Transverse colon (tissue), 4 donors: Measurements from ENCODE around the gene FAM193B. TPM values are rescaled to one million over a fixed set of nuclear protein-coding genes. Genes with fewer than 3 reads are reported as not detected.

ENCODE experiments used
- DNase-seq: peaks from one replicate; pipeline ENCODE4 v3.0.0-alpha.2; 2019
- H3K27ac ChIP-seq, 4 donors: fragments of 200-600 bp; sonication (generic); 2 replicates each; pipeline ENCODE4 v1.5.1; 2016 to 2018; ENCODE audit warnings: inconsistent platforms in 4 of 4
- H3K27me3 ChIP-seq: fragments of 200-600 bp; sonication (generic); 2 replicates; pipeline ENCODE4 v1.5.1; 2017; ENCODE audit warnings: inconsistent platforms
- H3K36me3 ChIP-seq, 4 donors: fragments of 200-600 bp; sonication (generic); 2 replicates each; pipeline ENCODE4 v1.5.1; 2017 to 2019; ENCODE audit warnings: inconsistent platforms in 4 of 4
- H3K4me1 ChIP-seq, 4 donors: fragments of 200-600 bp; sonication (generic); 2 replicates each; pipeline ENCODE4 v1.5.1; 2017 to 2020; ENCODE audit warnings: inconsistent platforms in 4 of 4
- H3K4me3 ChIP-seq, 4 donors: fragments of 200-600 bp; sonication (generic); 1 replicate in 1 of 4; 2 replicates in 3 of 4; pipeline versions ENCODE4 v1.5.1 to v1.6.1; 2017 to 2019; ENCODE audit warnings: inconsistent platforms in 4 of 4
- H3K9me3 ChIP-seq, 2 donors: fragments of 200-600 bp; sonication (generic); 2 replicates each; pipeline ENCODE4 v1.5.1; 2017 to 2019; ENCODE audit warnings: inconsistent platforms in 2 of 2
- CTCF ChIP-seq, 5 experiments: fragments of 200-600 bp in 3 of 5; fragments of 450-650 bp in 2 of 5; sonication (generic) in 3 of 5; IDR thresholded peaks; 1 replicate in 2 of 5; 2 replicates in 3 of 5; pipeline ENCODE4 v1.5.1; 2016 to 2017; ENCODE audit warnings: antibody characterized with exemption in 5 of 5, inconsistent platforms in 3 of 5, mild to moderate bottlenecking in 2 of 5, moderate library complexity in 1 of 5
- EP300 ChIP-seq: sonication (generic); formaldehyde crosslinking; IDR thresholded peaks from one replicate; pipeline ENCODE4 v1.6.1; 2017; ENCODE audit warnings: antibody characterized with exemption, low read depth
- POLR2A ChIP-seq: fragments of 450-650 bp; IDR thresholded peaks from one replicate; pipeline ENCODE4 v1.6.1; 2016; ENCODE audit warnings: antibody characterized with exemption, mild to moderate bottlenecking, moderate library complexity
- POLR2AphosphoS5 ChIP-seq, 3 donors: sonication (generic); formaldehyde crosslinking; IDR thresholded peaks; one replicate each; pipeline ENCODE4 v1.6.1; 2016; ENCODE audit warnings: antibody characterized with exemption in 3 of 3
- WGBS, 2 donors: methylation state at CpG; one replicate each; pipeline ENCODE4 v1.1.5; 2018; ENCODE audit warnings: low coverage in 1 of 2; 5-methylcytosine and 5-hydroxymethylcytosine counted together
- in situ Hi-C, 4 donors: fragments of 200-750 bp; cut with MboI; loops; one replicate each; pipeline versions ENCODE4 v1.15.0 to v1.15.1; 2017; ENCODE audit warnings: low sequenced_read_pairs in 3 of 4, low pct_ligation_motif_present in 1 of 4, low pct_unique_long_range_greater_than_20kb in 1 of 4
- intact Hi-C: fragments of 100-400 bp; cut with DNase I; formaldehyde crosslinking; loops from one replicate; pipeline ENCODE4 v1.15.1; 2023; ENCODE audit warnings: low total_unique reads
- total RNA-seq, 4 donors: library from RNA; depleted of rRNA; stranded (reverse); fragments of >200 nt; gene quantifications; one replicate each; pipeline ENCODE4 v1.1.0, GENCODE V29; 2016

FAM193B gene
- total RNA-seq, 4 donors from 2014 or later = 59.7 to 128 (median 63.5) TPM

GRCh38 chr5:177531209-177531940, 23.0 kb downstream of the FAM193B start:
- H3K4me1 ChIP-seq = peaks cover 0 to 5% (median 1%) of the 10 kb centered on the region in 4 donors
- intact Hi-C loops (no loop called here), in situ Hi-C loops (no loop called here)
- H3K4me3 ChIP-seq = no peak overlapping the region
- H3K27me3 ChIP-seq = no peaks in the 10 kb centered on the region
- H3K27ac ChIP-seq = no peak overlapping the region
- no peak for DNase-seq
- peaks cover 0 to 44% (median 10%) of the 10 kb centered on the region in 4 donors for H3K36me3 ChIP-seq
- H3K9me3 ChIP-seq = no peaks in the 10 kb centered on the region
- TF ChIP-seq POLR2A (no peak), CTCF (IDR thresholded peaks at IDR 0.05) (no peak), POLR2AphosphoS5 (IDR thresholded peaks at IDR 0.05) (no peak), EP300 (no peak)
- WGBS, 2 donors = 90 to 100% methylated on average over 1 to 27 of the region's 27 CpGs

GRCh38 chr5:177530638-177531037, 23.7 kb downstream of the FAM193B start:
- H3K36me3 ChIP-seq = peaks cover 0 to 38% (median 10%) of the 10 kb centered on the region in 4 donors
- H3K9me3 ChIP-seq = no peaks in the 10 kb centered on the region
- intact Hi-C loops = no loop called here

GRCh38 chr5:177529247-177530203, 24.8 kb downstream of the FAM193B start:
- 84 to 89% methylated on average over 5 to 12 of the region's 12 CpGs for WGBS, 2 donors
- no peaks in the 10 kb centered on the region for H3K4me1 ChIP-seq
- H3K36me3 ChIP-seq = peaks cover 0 to 34% (median 12%) of the 10 kb centered on the region in 4 donors
- in situ Hi-C loops (no loop called here), intact Hi-C loops (no loop called here)
- H3K27me3 ChIP-seq = no peaks in the 10 kb centered on the region
- H3K4me3 ChIP-seq = no peak overlapping the region
- TF ChIP-seq CTCF (IDR thresholded peaks at IDR 0.05) = no peak
- TF ChIP-seq EP300 = no peak
- no peak for TF ChIP-seq POLR2AphosphoS5 (IDR thresholded peaks at IDR 0.05)
- no peak for TF ChIP-seq POLR2A
- H3K27ac ChIP-seq = no peak overlapping the region
- H3K9me3 ChIP-seq = no peaks in the 10 kb centered on the region
- no peak for DNase-seq

More at GRCh38 chr5:177530638-177531037, 23.7 kb downstream of the FAM193B start:
- in situ Hi-C loops = no loop called here
- H3K4me3 ChIP-seq = no peak overlapping the region
- no peaks in the 10 kb centered on the region for H3K4me1 ChIP-seq
- no peak for TF ChIP-seq POLR2AphosphoS5 (IDR thresholded peaks at IDR 0.05)
- no peak for TF ChIP-seq CTCF (IDR thresholded peaks at IDR 0.05)
- TF ChIP-seq POLR2A = no peak
- no peak for TF ChIP-seq EP300
- WGBS, 2 donors = 75 to 80% methylated on average over 1 to 3 of the region's 3 CpGs
- no peak overlapping the region for H3K27ac ChIP-seq
- no peaks in the 10 kb centered on the region for H3K27me3 ChIP-seq
- no peak for DNase-seq

- in situ Hi-C loops = no loop called here
- Histone ChIP-seq H3K4me3 (no peak overlapping the region), H3K27me3 (no peaks in the 10 kb centered on the region), H3K9me3 (no peaks in the 10 kb centered on the region), H3K27ac (no peak overlapping the region), H3K4me1 (no peaks in the 10 kb centered on the region), H3K36me3 (peaks cover 0 to 33% (median 16%) of the 10 kb centered on the region in 4 donors)
- no peak for DNase-seq
- WGBS, 2 donors = 95% methylated on average over 8 to 10 of the region's 10 CpGs
- no peak for TF ChIP-seq EP300
- no peak for TF ChIP-seq CTCF (IDR thresholded peaks at IDR 0.05)
- no peak for TF ChIP-seq POLR2AphosphoS5 (IDR thresholded peaks at IDR 0.05)
- TF ChIP-seq POLR2A = no peak
- intact Hi-C loops = no loop called here
Measured at GRCh38 chr5:177528631-177529030, 25.7 kb downstream of the FAM193B start.
